Neuronal stem cell (in vitro differentiated cells): Measurements from ENCODE around the gene MPL.

ENCODE experiments used
- DNase-seq: peaks from one replicate; pipeline ENCODE4 v3.0.0-alpha.2; 2013; ENCODE audit warnings: low spot score
- H2AFZ ChIP-seq: one replicate; pipeline ENCODE4 v1.6.1; 2013; ENCODE audit warnings: mild to moderate bottlenecking, low read length, inconsistent platforms
- H2AK5ac ChIP-seq: 2 replicates; pipeline ENCODE4 v1.6.1; 2013; ENCODE audit warnings: low read depth, mild to moderate bottlenecking, inconsistent platforms, low read length, moderate library complexity, mixed read lengths
- H2BK120ac ChIP-seq: 2 replicates; pipeline ENCODE4 v1.6.1; 2013; ENCODE audit warnings: low read depth, mild to moderate bottlenecking, inconsistent platforms, low read length, moderate library complexity, mixed read lengths
- H2BK12ac ChIP-seq: one replicate; pipeline ENCODE4 v1.6.1; 2013; ENCODE audit warnings: low read length, inconsistent platforms
- H2BK15ac ChIP-seq: 2 replicates; pipeline ENCODE4 v1.6.1; 2013; ENCODE audit warnings: mild to moderate bottlenecking, low read length, inconsistent platforms, mixed read lengths
- H2BK5ac ChIP-seq: one replicate; pipeline ENCODE4 v1.6.1; 2013; ENCODE audit warnings: inconsistent platforms, mild to moderate bottlenecking, low read length, moderate library complexity
- H3K14ac ChIP-seq: one replicate; pipeline ENCODE4 v1.6.1; 2013; ENCODE audit warnings: low read length, inconsistent platforms
- H3K18ac ChIP-seq: 2 replicates; pipeline ENCODE4 v1.6.1; 2013; ENCODE audit warnings: low read length, inconsistent platforms
- H3K23ac ChIP-seq: 2 replicates; pipeline ENCODE4 v1.6.1; 2013; ENCODE audit warnings: low read depth, mild to moderate bottlenecking, mixed read lengths, low read length, inconsistent platforms; ENCODE audit not compliant: poor library complexity
- H3K27ac ChIP-seq: replicated peaks from 3 replicates; pipeline ENCODE4 v1.5.1; 2013; ENCODE audit warnings: low read length, inconsistent platforms
- H3K27me3 ChIP-seq, 3 experiments: 2 replicates each; pipeline ENCODE4 v1.6.1; 2013; ENCODE audit warnings: low read length in 3 of 3, mild to moderate bottlenecking in 2 of 3, inconsistent platforms in 1 of 3, low read depth in 1 of 3, mixed read lengths in 1 of 3, moderate library complexity in 1 of 3; ENCODE audit not compliant: control insufficient read depth in 3 of 3, insufficient read depth in 3 of 3
- H3K36me3 ChIP-seq, 2 donors: replicated peaks in 1 of 2; 2 replicates each; pipeline ENCODE4 v1.6.1; 2013; ENCODE audit warnings: low read length in 2 of 2; ENCODE audit not compliant: control insufficient read depth in 2 of 2, insufficient read depth in 2 of 2
- H3K4ac ChIP-seq: 2 replicates; pipeline ENCODE4 v1.6.1; 2013; ENCODE audit warnings: inconsistent platforms, mild to moderate bottlenecking, low read length, moderate library complexity
- H3K4me1 ChIP-seq, 2 donors: 1 replicate in 1 of 2; 2 replicates in 1 of 2; pipeline ENCODE4 v1.6.1; 2013; ENCODE audit warnings: low read length in 2 of 2, low read depth in 1 of 2; ENCODE audit not compliant: control insufficient read depth in 2 of 2, insufficient read depth in 1 of 2
- H3K4me2 ChIP-seq: one replicate; pipeline ENCODE4 v1.6.1; 2013; ENCODE audit warnings: mild to moderate bottlenecking, low read length, inconsistent platforms; ENCODE audit not compliant: insufficient read depth, poor library complexity, severe bottlenecking
- H3K4me3 ChIP-seq, 2 donors: 2 replicates each; pipeline ENCODE4 v1.5.1; 2013; ENCODE audit warnings: low read length in 2 of 2, mild to moderate bottlenecking in 2 of 2, inconsistent platforms in 1 of 2, moderate library complexity in 1 of 2
- H3K79me1 ChIP-seq: one replicate; pipeline ENCODE4 v1.6.1; 2013; ENCODE audit warnings: low read depth, mild to moderate bottlenecking, inconsistent platforms, low read length, moderate library complexity
- H3K9ac ChIP-seq: one replicate; pipeline ENCODE4 v1.6.1; 2013; ENCODE audit warnings: mild to moderate bottlenecking, low read depth, low read length, inconsistent platforms; ENCODE audit not compliant: poor library complexity
- H3K9me3 ChIP-seq, 2 donors: replicated peaks in 1 of 2; 2 replicates each; pipeline versions ENCODE3 to v1.6.1; 2013; ENCODE audit warnings: low read length in 2 of 2, mild to moderate bottlenecking in 2 of 2, inconsistent platforms in 1 of 2, low read depth in 1 of 2, mixed read lengths in 1 of 2, moderate library complexity in 1 of 2; ENCODE audit not compliant: control insufficient read depth in 2 of 2, insufficient read depth in 1 of 2
- H4K8ac ChIP-seq: one replicate; pipeline ENCODE4 v1.6.1; 2013; ENCODE audit warnings: low read depth, mild to moderate bottlenecking, inconsistent platforms, low read length, moderate library complexity
- H4K91ac ChIP-seq: one replicate; pipeline ENCODE4 v1.6.1; 2013; ENCODE audit warnings: low read length, low read depth, mild to moderate bottlenecking, inconsistent platforms; ENCODE audit not compliant: poor library complexity
- WGBS, 2 donors: extraction: QIAGEN DNeasy Blood & Tissue Kit; methylation state at CpG; one replicate each; pipeline ENCODE4 v1.1.7; 2013; ENCODE audit warnings: missing lambda C conversion rate in 2 of 2, mixed read lengths in 1 of 2; ENCODE audit not compliant: insufficient read length in 2 of 2, insufficient replicate concordance in 1 of 2; ENCODE audit errors: extremely low coverage in 2 of 2; 5-methylcytosine and 5-hydroxymethylcytosine counted together

The MPL gene

GRCh38 chr1:43358746-43359693 is 21.4 kb downstream of the MPL start, which contains the start of gene CDC20:
Gene CDC20, plus strand, starts transcription at chr1:43358981. Its CDS starts 235 bp downstream, at chr1:43359216.
- DNase-seq: peak; percentile 98
- peak within 1 kb of the TSS; percentile 76 for H3K14ac ChIP-seq
- peak within 1 kb of the TSS; percentile 89 for H3K23ac ChIP-seq
- peak within 1 kb of the TSS; percentile 92 for H3K18ac ChIP-seq
- WGBS, 2 donors: no CpG with 5 or more reads among the region's 59 CpGs
- peaks cover 18 to 25% of the 10 kb centered on the region in 2 donors for H3K4me1 ChIP-seq
- H4K8ac ChIP-seq: no peak within 1 kb of the TSS
- no peak within 1 kb of the TSS for H2BK12ac ChIP-seq
- no peak within 1 kb of the TSS for H3K4ac ChIP-seq
- H3K27ac ChIP-seq: peak within 1 kb of the TSS; percentile 76
- H3K27me3 ChIP-seq: no peaks in the 10 kb centered on the region
- H3K9ac ChIP-seq: peak within 1 kb of the TSS; percentile 97
- H3K4me2 ChIP-seq: peak within 1 kb of the TSS; percentile 72
- H2BK5ac ChIP-seq: peak within 1 kb of the TSS; percentile 93
- no peak within 1 kb of the TSS for H2AK5ac ChIP-seq
- no peak within 1 kb of the TSS for H2BK120ac ChIP-seq
- H3K36me3 ChIP-seq: peaks cover 33 to 47% of the 10 kb centered on the region in 2 donors
- peak within 1 kb of the TSS; percentile 92 for H2AFZ ChIP-seq
- no peak within 1 kb of the TSS for H2BK15ac ChIP-seq
- no peaks in the 10 kb centered on the region for H3K9me3 ChIP-seq
- H3K79me1 ChIP-seq: peaks cover 7% of the 10 kb centered on the region
- H4K91ac ChIP-seq: peak within 1 kb of the TSS; percentile 48
- H3K4me3 ChIP-seq: peak within 1 kb of the TSS; percentile 85 to 90

DNA sequence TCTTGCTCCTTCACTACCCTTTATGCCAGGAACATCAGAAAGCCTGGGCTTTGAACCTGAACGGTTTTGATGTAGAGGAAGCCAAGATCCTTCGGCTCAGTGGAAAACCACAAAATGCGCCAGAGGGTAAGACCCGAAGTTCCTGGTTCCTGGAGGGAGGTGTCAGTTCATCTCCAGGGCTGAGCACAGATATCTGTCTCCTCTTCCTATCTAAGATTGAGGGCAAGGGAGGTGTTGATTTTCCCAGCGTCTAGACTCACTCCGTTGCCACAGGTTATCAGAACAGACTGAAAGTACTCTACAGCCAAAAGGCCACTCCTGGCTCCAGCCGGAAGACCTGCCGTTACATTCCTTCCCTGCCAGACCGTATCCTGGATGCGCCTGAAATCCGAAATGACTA is 22.1 kb downstream of the MPL start:
- H3K14ac ChIP-seq: no peak overlapping the region
- no peak overlapping the region for H3K23ac ChIP-seq
- no peak overlapping the region for H3K4ac ChIP-seq
- H2BK5ac ChIP-seq: no peak overlapping the region
- H2BK15ac ChIP-seq: no peak overlapping the region
- H4K8ac ChIP-seq: no peak overlapping the region
- no peaks in the 10 kb centered on the region for H3K9me3 ChIP-seq
- peak overlapping the region; percentile 85 to 90 for H3K4me3 ChIP-seq
- H3K79me1 ChIP-seq: peaks cover 7% of the 10 kb centered on the region
- DNase-seq: no peak
- peaks cover 18 to 28% of the 10 kb centered on the region in 2 donors for H3K4me1 ChIP-seq
- no peak overlapping the region for H2AFZ ChIP-seq
- H2BK12ac ChIP-seq: no peak overlapping the region
- no CpG with 5 or more reads among the region's 11 CpGs for WGBS, 2 donors
- H4K91ac ChIP-seq: no peak overlapping the region
- no peak overlapping the region for H3K18ac ChIP-seq
- H3K27ac ChIP-seq: no peak overlapping the region
- no peaks in the 10 kb centered on the region for H3K27me3 ChIP-seq
- peak overlapping the region; percentile 97 for H3K9ac ChIP-seq
- H3K4me2 ChIP-seq: peak overlapping the region; percentile 55
- no peak overlapping the region for H2AK5ac ChIP-seq
- H2BK120ac ChIP-seq: no peak overlapping the region
- peaks cover 36 to 54% of the 10 kb centered on the region in 2 donors for H3K36me3 ChIP-seq

DNA sequence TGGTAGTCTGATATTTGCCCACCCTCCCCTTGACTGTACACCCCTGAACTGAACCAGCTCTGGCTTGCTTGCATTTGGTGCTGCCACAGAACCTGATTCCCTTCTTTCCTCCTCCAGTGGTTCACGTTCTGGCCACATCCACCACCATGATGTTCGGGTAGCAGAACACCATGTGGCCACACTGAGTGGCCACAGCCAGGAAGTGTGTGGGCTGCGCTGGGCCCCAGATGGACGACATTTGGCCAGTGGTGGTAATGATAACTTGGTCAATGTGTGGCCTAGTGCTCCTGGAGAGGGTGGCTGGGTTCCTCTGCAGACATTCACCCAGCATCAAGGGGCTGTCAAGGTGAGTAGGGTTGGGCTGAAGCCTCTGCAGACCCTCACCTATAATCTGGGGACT is 23.0 kb downstream of the MPL start:
- H3K36me3 ChIP-seq: peaks cover 43 to 63% of the 10 kb centered on the region in 2 donors
- H3K4me1 ChIP-seq: peaks cover 18 to 30% of the 10 kb centered on the region in 2 donors
- H2BK15ac ChIP-seq: no peak overlapping the region
- H3K23ac ChIP-seq: no peak overlapping the region
- H2BK120ac ChIP-seq: no peak overlapping the region
- H3K9me3 ChIP-seq: no peaks in the 10 kb centered on the region
- H3K27me3 ChIP-seq: no peaks in the 10 kb centered on the region
- H3K4me2 ChIP-seq: no peak overlapping the region
- no peak overlapping the region for H2BK5ac ChIP-seq
- DNase-seq: no peak
- H2BK12ac ChIP-seq: no peak overlapping the region
- no peak overlapping the region for H4K91ac ChIP-seq
- H3K79me1 ChIP-seq: peaks cover 7% of the 10 kb centered on the region
- no peak overlapping the region for H3K18ac ChIP-seq
- no peak overlapping the region for H2AK5ac ChIP-seq
- H2AFZ ChIP-seq: no peak overlapping the region
- no peak overlapping the region for H4K8ac ChIP-seq
- no peak overlapping the region for H3K4ac ChIP-seq
- H3K14ac ChIP-seq: no peak overlapping the region
- WGBS, 2 donors: no CpG with 5 or more reads among the region's 4 CpGs
- peak overlapping the region; percentile 17 to 85 for H3K4me3 ChIP-seq
- peak overlapping the region; percentile 37 for H3K9ac ChIP-seq
- no peak overlapping the region for H3K27ac ChIP-seq

DNA sequence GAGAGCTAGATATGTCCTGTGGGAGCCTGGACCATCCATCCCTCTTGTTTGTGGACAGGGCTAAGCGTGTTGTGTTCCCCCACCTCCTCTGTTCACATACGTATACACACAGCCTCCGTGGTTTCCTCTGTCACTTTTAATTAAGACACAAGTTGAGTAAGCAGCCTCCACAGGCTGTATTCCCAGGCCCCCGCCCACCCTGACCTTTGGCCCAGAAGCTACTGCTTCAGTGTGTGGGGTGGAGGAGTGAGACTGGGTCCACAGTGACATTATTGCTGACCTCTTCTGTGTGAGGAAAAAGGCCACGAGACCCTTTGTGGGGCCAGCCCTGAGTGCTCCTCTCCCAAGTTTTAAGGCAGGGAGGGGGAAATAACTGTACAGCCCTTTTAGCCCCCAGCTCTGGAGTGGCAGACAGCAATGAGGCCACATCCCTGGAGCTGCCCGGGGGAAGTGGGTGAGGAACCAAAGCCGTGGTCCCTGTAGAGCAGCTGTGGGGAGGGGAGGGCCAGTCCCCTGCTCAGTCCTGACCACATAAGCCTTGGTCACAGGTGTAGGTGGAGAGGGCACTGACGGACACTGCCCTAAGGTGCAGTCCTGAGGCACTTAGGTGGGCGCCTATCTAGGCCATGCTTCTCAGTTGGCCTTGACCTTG is 25.8 kb downstream of the MPL start:
- H2BK15ac ChIP-seq: no peak overlapping the region
- H3K14ac ChIP-seq: no peak overlapping the region
- no peak overlapping the region for H2BK120ac ChIP-seq
- DNase-seq: no peak
- no peak overlapping the region for H2AFZ ChIP-seq
- H3K4me3 ChIP-seq: no peak overlapping the region
- no CpG with 5 or more reads among the region's 9 CpGs for WGBS, 2 donors
- no peak overlapping the region for H4K8ac ChIP-seq
- no peak overlapping the region for H2AK5ac ChIP-seq
- H3K79me1 ChIP-seq: peaks cover 11% of the 10 kb centered on the region
- H3K9me3 ChIP-seq: no peaks in the 10 kb centered on the region
- no peak overlapping the region for H3K4me2 ChIP-seq
- H2BK5ac ChIP-seq: no peak overlapping the region
- H3K18ac ChIP-seq: no peak overlapping the region
- H3K36me3 ChIP-seq: peaks cover 43 to 63% of the 10 kb centered on the region in 2 donors
- H3K27me3 ChIP-seq: no peaks in the 10 kb centered on the region
- no peak overlapping the region for H2BK12ac ChIP-seq
- peaks cover 24 to 41% of the 10 kb centered on the region in 2 donors for H3K4me1 ChIP-seq
- no peak overlapping the region for H3K23ac ChIP-seq
- peak overlapping the region; percentile 24 for H3K9ac ChIP-seq
- peak overlapping the region; percentile 18 for H3K4ac ChIP-seq
- no peak overlapping the region for H3K27ac ChIP-seq
- H4K91ac ChIP-seq: no peak overlapping the region
